KOPT-K1 (cell line): ENCODE measurements around the gene SYNDIG1.

Source experiments
- H3K27ac ChIP-seq: fragments of 200-600 bp; sonication (generic); 2 replicates; pipeline ENCODE4 v1.5.1; 2016; ENCODE audit warnings: antibody characterized with exemption, mild to moderate bottlenecking, low read depth, low read length; ENCODE audit not compliant: poor library complexity, severe bottlenecking
- H3K36me3 ChIP-seq: fragments of 200-600 bp; sonication (generic); 2 replicates; pipeline ENCODE4 v1.5.1; 2017; ENCODE audit warnings: antibody characterized with exemption, mild to moderate bottlenecking, low read length, moderate library complexity; ENCODE audit not compliant: insufficient read depth
- H3K9me3 ChIP-seq: fragments of 200-600 bp; sonication (generic); 2 replicates; pipeline ENCODE4 v1.5.1; 2017; ENCODE audit warnings: antibody characterized with exemption, low read length, mild to moderate bottlenecking; ENCODE audit not compliant: insufficient read depth, poor library complexity, severe bottlenecking

The SYNDIG1 gene

GRCh38 chr20:24566656-24567055 is 97.2 kb downstream of the SYNDIG1 start:
- H3K27ac ChIP-seq: no peak overlapping the region
- no peaks in the 10 kb centered on the region for H3K36me3 ChIP-seq
- peaks cover 25% of the 10 kb centered on the region for H3K9me3 ChIP-seq

- no peaks in the 10 kb centered on the region for H3K36me3 ChIP-seq
- H3K27ac ChIP-seq: no peak overlapping the region
- peaks cover 23% of the 10 kb centered on the region for H3K9me3 ChIP-seq
These were observed 98.1 kb downstream of the SYNDIG1 start for GRCh38 chr20:24567508-24567907.

DNA sequence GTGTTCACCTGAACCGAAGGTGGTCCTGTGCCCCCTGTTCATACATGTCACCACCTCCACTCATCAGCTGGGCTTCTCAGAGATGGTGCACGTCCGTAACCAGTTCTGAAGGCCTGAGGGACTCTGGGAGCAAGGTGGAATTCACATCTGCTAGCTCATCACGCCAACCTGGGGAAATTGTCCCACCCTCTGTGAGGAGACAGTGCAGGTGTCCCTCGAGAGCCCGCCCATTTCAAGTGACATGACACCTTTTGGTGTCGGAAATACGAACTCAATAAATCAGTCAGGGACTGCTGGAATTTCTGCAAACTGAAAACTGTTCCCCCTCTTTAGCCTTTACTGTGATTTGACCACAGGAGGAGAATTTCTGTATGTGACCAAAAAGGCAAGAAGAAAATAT is 99.4 kb downstream of the SYNDIG1 start:
- H3K27ac ChIP-seq: no peak overlapping the region
- H3K9me3 ChIP-seq: peaks cover 10% of the 10 kb centered on the region
- H3K36me3 ChIP-seq: no peaks in the 10 kb centered on the region

DNA sequence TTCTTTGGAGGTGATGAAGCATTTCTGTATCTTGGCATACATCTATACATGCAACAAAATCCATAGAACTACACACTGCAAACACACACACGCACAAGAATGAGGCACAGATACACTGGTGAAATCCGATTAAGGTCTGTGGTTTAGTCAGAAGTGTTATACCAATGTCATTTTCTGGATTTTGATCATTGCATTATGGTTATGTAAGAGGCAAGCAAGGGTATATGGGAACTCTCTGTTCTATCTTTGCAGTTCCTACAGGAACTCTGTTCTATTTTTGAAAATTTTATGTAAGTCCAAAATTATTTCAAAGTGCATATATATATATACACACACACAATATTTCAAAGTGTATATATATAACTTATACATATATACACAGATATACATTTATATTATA is 101.7 kb downstream of the SYNDIG1 start:
- Histone ChIP-seq H3K36me3 (no peaks in the 10 kb centered on the region), H3K27ac (no peak overlapping the region), H3K9me3 (no peaks in the 10 kb centered on the region)

DNA sequence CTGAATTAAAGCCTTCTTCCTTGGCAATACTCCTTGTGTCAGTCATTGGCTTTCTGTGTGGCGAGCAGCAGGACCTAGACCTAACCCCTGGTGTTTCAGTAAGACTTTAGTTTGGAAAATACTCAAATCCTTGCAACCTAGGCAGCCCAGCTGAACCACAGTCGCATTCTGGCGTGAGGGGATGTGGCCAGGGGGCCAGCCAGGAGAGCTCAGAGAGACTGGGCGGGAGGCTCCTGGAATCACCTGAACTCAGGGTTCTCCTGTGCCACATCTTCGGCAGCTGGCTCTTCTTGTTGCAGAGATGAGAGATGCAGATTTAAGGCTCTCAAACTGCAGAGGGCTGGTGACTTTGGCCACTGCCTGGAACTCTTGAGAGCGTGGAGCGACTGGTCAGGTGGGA is 102.7 kb downstream of the SYNDIG1 start:
- H3K9me3 ChIP-seq: no peaks in the 10 kb centered on the region
- no peak overlapping the region for H3K27ac ChIP-seq
- no peaks in the 10 kb centered on the region for H3K36me3 ChIP-seq

GRCh38 chr20:24572862-24573261 is 103.4 kb downstream of the SYNDIG1 start:
- H3K36me3 ChIP-seq: no peaks in the 10 kb centered on the region
- no peaks in the 10 kb centered on the region for H3K9me3 ChIP-seq
- H3K27ac ChIP-seq: no peak overlapping the region

GRCh38 chr20:24573557-24573956 is 104.1 kb downstream of the SYNDIG1 start:
- no peaks in the 10 kb centered on the region for H3K9me3 ChIP-seq
- no peaks in the 10 kb centered on the region for H3K36me3 ChIP-seq
- H3K27ac ChIP-seq: no peak overlapping the region

GRCh38 chr20:24574307-24574706 is 104.9 kb downstream of the SYNDIG1 start:
- Histone ChIP-seq H3K27ac (no peak overlapping the region), H3K9me3 (no peaks in the 10 kb centered on the region), H3K36me3 (no peaks in the 10 kb centered on the region)

GRCh38 chr20:24574797-24575196 is 105.4 kb downstream of the SYNDIG1 start:
- Histone ChIP-seq H3K9me3 (no peaks in the 10 kb centered on the region), H3K36me3 (no peaks in the 10 kb centered on the region), H3K27ac (no peak overlapping the region)

GRCh38 chr20:24575811-24576210 is 106.4 kb downstream of the SYNDIG1 start:
- Histone ChIP-seq H3K9me3 (no peaks in the 10 kb centered on the region), H3K27ac (no peak overlapping the region), H3K36me3 (no peaks in the 10 kb centered on the region)

DNA sequence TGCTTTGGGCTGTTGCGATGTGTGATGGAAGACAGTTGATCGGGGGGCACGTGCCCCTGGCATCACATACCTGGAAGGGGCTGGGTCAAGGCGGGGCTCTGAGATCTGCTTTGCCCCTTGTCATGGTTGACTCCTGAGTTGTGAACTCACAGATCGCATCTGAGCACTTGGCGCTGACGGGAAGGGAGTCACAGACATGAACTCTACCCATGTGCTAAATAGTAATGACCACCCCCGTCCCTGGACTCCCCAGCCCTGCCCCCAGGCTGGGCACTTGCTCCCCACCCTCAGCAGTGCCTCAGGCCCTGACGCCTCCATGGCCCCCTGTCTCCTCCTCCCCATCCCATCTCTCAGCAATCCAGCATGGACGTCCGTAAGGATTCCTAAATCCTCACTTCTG is 107.0 kb downstream of the SYNDIG1 start:
- no peaks in the 10 kb centered on the region for H3K36me3 ChIP-seq
- no peak overlapping the region for H3K27ac ChIP-seq
- no peaks in the 10 kb centered on the region for H3K9me3 ChIP-seq

DNA sequence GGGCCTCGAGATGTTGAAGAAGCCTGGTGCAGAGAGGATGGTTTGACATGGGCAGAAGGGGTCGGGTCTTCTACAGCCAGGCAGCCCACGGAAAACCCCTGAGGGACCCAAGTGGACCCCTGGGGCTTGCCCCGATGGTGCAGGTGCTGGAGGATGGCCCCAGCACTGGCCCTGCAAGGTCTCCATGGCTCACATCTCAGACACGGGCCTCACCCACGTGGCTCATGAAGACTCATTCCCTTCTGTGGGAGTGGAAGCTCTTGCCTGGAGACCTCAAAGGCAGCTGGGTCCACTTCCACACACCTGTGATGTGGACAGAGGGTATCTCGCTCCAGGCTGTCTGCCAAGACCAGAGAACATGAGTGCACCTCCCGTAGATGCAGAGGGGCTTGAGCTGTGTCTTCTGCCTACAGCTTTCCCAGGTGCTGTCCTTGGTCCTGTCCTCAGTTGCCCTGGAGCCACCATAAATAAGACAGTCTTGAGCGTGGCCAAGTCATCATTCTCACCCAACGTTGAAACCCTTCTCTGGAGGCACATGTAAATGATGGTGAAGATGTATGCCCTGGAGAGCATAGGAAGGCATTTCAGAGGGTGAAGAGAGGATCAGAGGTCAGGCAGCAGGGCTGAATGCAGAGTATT is 108.0 kb downstream of the SYNDIG1 start:
- Histone ChIP-seq H3K27ac (no peak overlapping the region), H3K36me3 (no peaks in the 10 kb centered on the region)

DNA sequence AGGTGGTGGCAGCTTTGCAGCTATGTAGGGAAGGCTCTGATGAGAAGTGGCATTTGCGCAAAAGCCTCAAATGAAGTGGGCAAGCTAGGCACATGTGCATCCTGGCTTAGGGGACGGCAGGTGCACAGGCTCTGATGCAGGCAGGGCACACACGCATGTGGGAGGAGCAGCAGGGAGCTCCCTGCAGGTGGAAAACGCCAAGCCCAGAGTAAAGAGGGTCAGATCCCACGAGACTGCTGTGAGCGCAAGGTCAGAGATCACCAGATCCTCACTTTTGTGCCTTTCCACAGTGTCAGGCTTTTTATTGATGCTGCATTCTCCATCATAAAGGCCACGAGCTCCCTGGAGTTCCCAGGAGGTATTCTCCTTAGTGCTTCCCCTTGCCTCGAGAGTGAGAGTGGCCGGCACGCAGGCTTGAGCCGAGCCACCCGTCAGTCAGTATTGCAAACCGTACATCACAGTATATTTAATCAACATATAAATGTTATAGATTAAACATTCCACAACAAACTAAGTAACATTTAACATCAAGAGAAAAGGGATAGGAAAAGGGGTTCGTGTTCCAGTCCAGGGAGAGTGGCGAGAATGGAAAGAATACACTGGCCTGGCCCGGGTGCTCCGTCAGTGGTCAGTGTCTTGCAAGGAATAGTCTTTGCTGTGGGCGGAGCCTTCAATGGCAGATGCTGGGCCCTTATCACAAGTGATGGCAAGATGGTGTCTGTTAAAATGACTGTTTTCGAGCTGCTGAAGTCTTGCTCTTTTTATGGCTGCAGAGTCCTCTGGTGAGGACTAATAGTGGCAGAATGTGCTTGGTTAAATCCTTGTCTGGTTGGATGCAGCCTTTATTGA is 109.4 kb downstream of the SYNDIG1 start:
- H3K9me3 ChIP-seq: no peaks in the 10 kb centered on the region

More for the DNA sequence above, 108.0 kb downstream of the SYNDIG1 start:
- H3K9me3 ChIP-seq: no peaks in the 10 kb centered on the region

GRCh38 chr20:24579475-24579874 is 110.0 kb downstream of the SYNDIG1 start:
- H3K36me3 ChIP-seq: no peaks in the 10 kb centered on the region
- H3K9me3 ChIP-seq: no peaks in the 10 kb centered on the region
- H3K27ac ChIP-seq: no peak overlapping the region

More for the DNA sequence above, 109.4 kb downstream of the SYNDIG1 start:
- no peaks in the 10 kb centered on the region for H3K36me3 ChIP-seq
- no peak overlapping the region for H3K27ac ChIP-seq

DNA sequence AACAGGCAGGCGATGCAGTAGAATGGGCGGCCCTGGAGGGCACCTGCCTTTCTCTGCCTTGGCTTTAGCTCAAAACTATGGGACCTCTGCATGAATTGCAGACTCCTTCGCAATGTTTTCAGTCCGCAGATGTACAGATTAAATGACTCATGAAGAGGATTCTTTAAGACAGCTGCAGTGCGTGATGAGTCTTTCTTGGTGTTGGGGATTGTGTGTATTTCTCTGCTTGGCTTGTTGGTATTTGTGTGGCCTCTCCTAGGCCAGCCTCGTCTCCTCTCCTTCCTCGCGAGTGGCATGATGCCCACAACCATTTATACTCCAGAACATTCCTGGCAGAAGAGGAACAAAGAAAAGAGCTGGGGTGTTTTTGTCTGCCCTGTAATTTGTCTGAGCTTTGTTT is 110.6 kb downstream of the SYNDIG1 start:
- Histone ChIP-seq H3K27ac (no peak overlapping the region), H3K36me3 (no peaks in the 10 kb centered on the region), H3K9me3 (no peaks in the 10 kb centered on the region)

GRCh38 chr20:24580855-24581254 is 111.4 kb downstream of the SYNDIG1 start:
- no peak overlapping the region for H3K27ac ChIP-seq
- no peaks in the 10 kb centered on the region for H3K36me3 ChIP-seq
- H3K9me3 ChIP-seq: no peaks in the 10 kb centered on the region
